ENCODE results near the gene PDE9A.

Gene PDE9A

DNA sequence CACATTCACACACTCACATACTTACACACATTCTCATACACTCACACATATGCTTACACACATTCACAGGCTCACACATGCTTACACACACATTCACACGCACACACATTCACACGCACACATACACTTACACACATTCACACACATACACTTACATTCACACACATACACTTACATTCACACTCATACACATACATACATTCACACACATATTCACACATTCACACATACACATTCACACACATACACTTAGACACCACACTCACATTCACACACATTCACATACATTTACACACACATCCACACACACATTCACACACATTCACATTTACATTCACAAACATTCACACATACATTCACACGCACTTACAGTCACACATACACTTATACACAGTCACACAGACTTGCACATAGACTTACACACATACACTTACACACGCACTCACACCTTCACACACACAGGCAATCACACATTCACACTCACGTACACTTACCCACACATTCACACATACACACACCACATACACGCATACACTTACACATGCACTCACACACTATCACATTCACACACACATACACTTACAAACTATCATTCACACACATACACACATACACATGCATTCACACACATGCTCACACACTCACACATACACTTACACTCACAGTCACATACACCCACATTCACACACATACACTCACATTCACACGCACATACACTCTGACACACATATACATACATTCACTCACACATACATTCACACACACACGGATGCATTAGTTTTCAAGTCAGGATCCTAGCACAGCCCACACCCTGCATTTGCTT is 16.8 kb downstream of the PDE9A start:
- no peak for DNase-seq (ENCODE audit: low read depth in 2 of 2, low spot score in 1 of 2)

DNA sequence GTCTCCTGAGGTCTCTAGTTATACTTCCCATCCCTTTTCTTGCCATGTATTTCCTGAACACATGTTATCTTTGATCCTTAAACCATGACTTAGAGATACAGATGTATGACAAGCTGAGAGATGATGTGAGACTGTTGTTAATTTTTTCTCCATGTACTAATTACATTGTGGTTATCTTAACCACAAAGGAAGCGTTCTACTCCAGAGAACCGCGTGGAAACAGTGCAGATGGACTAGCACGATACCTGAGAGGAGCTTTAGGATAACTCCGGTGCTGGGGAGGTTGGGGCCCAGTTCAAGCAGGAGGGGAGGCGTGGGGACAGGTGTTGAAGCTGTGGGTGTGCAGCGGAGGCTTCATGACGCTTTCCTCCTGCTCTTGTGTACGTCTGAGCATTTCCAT is 17.5 kb downstream of the PDE9A start:
- DNase-seq (ENCODE audit: low read depth in 2 of 2, low spot score in 1 of 2) = no peak

DNA sequence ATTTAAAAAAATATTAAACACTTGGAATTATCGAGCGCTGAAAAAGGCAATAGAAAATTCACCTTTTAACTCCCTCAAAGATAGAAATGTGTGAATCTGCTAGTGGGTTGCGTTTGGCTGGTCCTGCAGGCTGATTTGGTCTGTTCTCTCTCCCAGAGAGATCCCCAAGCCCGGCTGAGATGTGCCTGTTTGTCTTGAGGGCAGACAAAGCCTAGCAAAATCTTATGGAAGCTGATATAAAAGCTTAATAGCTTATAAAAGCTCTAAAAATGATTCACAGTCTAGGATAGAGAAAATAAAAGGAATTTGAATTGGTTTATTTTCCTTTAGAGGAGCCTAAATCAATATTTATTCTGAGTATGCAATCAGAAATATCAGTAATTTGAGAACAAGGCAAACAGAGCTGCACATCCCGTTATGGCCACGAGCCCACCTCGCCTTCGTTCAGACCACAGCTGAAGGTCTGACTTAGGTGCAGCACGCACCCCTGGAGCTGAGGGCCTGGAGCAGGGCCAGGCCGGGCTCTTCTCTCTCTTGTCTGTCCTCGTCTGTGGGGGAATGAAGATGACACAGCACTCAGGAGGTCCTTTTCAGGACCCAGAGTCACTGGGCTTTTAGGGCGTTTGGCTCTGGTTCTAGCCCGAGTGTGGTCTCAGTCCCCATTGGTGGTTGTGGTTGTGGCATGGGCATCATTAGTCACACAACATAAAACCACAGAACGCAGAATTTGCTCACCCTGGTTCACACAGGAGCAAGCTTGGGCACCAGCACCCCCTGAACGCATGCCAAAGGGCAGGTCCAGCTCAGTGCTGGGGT is 18.6 kb downstream of the PDE9A start:
- no peak for DNase-seq (ENCODE audit: low read depth in 2 of 2, low spot score in 1 of 2)

DNA sequence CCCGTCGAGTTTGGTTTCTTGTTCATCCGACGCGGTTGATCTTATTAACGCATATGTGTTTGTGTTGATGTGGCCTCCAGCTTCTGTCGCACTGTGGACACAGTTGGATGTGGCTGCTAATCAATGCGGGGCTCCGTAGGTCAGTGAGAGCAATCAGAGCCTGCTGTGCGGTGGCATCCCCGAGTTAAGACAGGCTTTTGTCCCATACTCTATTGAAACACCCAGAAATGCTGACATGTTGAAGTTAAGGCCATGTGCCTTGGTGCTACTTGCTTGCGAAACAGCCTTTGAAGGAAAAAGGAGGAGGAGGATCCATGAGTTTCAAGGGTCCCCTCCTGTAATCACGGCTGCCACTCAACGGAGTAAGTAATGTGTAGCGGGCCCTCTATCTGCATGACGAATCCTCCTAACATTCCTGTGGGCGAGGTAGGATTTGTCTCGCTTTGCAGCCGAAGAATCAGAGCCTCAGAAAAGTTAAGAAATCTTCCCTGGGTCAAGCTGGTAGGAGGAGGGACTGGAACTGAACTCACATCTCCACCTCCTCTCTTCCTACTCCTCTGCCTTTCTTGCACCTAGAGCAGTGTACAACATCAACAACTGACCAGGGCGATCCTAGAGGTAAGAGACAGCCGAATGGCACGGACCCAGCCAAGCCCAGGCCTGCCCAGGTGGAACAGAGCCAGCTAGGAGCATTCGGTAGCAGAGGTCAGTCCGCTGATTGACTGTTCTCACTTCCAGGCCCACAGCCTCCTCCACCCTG is 19.5 kb downstream of the PDE9A start:
- DNase-seq (ENCODE audit: low read depth in 2 of 2, low spot score in 1 of 2) = no peak

DNA sequence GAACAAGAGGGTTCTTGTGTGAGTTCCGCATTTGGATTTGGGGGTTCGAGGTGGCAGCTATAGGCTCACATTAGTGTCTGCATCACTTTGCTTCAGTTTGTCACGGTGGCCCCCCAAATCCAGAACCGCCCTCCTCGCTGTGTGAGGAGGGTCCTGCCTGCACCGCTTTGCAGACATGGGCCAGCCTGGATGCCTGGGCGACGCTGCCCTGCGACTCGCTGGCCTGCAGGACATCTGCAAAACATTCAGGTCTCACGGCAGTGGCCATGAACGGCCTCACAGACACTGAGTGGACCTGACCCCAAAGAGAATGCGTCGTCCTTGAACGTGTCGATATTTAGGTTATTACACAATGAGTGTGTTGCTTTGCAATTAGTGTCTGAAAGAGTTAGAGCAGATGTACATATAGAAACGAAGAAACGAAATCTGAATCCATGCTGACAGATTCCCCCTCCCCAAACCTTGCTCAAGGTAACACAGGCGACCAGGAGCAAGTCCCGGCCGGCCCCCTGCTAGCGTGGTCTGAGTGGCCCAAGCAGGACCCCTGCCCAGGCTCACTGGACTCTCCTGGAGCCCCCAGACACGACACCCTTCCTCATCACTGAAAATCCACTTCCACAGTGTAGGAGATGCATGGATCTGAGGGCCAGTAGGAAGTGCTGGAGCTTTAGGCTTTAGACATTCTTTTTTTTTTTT is 20.4 kb downstream of the PDE9A start:
- no peak for DNase-seq (ENCODE audit: low read depth in 2 of 2, low spot score in 1 of 2)

DNA sequence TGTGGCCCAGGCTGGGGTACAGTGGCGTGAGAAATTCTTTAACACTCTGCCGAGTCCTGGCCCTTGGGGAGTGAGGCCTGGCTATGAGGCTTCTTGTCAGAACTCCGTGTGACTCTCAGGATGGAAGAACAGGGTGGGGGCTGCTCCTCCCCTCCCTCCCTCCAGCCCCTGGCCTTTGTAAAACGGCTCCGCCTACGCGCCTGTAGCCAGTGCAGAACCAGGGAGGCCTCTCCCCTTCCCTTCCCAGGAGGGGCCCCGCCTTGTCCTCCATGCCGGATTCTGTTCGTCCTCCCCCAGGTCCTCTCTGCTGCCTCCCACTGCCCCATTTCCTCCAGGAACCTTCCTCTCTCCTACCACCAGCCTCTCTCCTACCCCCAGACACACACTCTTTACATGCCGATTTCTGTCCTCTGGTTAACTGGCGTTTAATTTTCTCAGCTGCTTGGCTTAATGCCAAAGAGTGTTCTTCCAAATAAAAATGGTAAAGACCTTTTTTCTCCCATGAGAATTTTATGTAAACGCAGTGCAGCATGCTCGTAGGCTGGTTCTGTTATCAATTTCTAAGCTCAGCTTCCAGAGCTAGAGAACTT is 21.0 kb downstream of the PDE9A start:
- no peak for DNase-seq (ENCODE audit: low read depth in 2 of 2, low spot score in 1 of 2)

DNA sequence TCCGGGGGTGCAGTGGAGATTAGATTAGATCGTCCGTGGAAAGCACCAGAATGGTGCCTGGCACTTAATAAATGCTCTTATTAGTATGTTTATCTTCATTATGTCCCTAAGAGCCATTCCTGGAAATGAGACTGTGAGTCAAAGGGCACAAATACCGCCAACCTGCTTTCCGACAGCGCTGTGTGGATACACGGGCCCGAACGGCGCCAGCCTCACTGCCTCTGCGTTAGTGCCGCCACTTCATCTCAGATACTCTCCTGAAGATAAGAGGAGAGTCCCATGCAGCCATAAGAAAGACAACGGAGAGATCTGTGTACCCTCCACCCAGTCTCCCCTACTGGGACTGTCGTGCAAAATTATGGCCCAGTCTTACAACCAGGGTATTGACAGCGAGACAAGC is 22.0 kb downstream of the PDE9A start:
- DNase-seq (ENCODE audit: low read depth in 2 of 2, low spot score in 1 of 2) = no peak

DNA sequence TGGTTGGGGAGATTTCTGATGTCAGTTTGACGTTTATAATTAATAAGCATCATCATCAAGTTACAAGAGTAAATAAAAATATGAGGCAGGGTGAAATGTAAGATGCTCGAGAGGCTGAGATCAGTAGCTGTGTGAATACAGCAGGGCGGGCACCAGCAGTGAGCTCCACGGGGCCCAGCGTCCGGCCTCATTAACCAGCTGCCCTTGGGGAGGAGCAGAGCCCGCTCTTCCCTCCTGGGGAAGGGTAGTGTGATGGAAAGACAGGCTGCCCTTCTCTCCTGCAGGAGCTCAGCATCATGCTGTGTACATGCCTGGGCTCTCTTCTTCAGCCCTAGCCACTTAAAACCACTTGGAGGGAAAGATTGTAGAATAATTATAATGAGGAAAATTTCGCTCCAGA is 23.4 kb downstream of the PDE9A start:
- no peak for DNase-seq (ENCODE audit: low read depth in 2 of 2, low spot score in 1 of 2)

DNA sequence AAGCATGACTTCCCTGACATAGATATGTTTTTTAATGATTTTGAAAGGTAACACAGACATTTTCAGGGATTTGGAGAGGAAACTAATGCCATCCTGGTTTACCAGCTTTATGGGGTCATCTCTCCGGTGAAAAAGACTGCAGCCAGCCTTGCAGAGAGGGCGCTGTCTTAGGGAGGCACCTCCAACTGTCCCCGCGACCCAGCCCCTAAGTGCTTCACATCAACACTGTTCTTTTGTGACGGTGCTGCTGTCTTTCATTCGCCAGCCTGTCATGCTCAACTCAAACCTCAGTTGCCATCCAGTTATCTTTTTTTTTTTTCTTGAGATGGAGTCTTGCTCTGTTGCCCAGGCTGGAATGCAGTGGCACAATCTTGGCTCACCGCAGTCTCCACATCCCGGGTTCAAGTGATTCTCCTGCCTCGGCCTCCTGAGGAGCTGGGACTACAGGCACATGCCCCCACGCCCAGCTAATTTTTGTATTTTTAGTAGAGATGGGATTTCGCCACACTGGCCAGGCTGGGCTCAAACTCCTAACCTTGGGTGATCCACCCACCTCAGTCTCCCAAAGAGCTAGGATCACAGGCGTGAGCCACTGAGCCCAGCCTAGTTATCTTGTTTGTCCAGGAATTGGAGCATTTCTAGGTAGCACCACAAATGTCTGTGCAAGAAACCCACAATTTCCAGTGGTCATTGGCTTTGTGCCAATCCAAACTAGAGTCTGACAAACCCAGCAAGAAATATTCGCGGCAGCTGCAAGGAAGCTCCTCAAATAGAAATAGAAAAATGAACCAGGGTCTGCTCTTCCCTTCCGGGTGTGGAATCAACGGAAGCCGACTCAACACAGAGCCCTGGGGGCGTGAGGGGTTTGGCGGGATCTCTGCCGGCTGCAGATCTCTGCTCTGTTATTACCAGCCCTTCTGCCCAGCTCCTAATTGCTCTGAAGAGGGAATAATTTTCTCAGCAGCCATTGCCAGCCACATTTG is 24.2 kb downstream of the PDE9A start:
- no peak for DNase-seq (ENCODE audit: low read depth in 2 of 2, low spot score in 1 of 2)

DNA sequence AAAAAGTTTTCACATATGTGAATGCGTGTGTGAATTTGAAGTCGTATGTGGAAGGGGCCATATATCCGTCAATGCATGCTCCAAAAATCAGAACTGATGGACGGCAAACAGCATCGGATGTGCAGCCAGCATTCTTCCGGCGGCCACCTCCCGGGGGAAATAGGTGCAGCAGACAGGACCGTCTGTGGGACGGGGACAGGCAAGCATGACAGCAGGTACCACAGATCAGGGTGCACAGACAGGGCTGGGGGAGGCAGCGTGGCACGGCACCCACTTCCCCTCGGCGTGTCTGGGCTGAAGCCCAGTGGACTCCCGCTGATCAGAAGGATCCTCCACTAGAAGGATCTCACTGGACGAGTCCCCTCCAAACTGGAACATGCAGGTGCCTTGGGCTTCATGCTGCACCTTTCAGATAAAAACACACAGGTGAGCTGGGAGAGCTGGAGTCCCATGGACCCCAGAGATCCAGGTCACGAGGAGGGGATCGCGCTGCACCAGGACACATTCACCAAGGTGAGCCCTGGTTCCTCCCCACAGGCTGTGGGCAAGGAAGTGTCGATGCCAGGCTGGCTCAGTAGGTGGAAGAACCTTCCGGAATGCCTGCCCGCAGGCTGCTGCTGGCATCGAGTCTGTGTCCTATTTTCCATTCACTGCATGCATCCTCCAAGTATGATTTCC is 25.3 kb downstream of the PDE9A start:
- no peak for DNase-seq (ENCODE audit: low read depth in 2 of 2, low spot score in 1 of 2)

DNA sequence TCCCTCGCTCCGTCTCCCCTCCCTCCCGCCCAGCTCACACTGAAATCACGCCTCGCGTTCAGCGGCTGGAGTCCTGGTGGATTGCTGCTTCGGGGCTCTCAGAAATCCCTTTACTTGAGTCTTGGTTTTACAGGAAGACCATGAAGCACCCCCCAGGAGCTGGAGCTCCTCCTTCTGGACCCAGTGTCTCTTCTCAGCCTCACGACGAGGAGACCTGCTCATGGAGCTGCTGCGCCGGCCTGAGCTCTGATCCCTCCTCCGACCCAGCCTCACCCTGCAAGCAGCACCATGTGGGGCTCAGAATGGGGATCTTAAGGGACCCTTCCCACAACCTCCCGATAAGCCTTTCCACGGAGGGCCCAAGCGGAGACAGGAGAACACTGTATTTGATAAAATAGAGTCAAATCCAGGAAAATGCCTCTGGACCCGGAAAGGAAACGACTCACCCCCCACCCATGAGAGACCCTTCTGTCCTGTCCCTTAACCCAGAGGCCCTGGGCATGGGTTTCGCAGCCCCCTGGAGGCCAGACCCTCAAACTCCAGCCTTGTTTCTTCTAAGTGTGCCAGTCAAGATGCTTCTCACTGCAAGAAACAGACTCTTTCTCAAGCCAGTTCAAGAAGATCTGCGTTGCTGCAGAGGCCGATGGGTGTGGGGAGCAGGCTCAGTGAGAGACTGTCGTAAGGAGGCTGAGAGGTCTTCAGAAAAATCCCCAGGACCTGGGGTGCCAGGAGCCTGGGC is 26.1 kb downstream of the PDE9A start:
- DNase-seq (ENCODE audit: low read depth in 2 of 2, low spot score in 1 of 2) = no peak

DNA sequence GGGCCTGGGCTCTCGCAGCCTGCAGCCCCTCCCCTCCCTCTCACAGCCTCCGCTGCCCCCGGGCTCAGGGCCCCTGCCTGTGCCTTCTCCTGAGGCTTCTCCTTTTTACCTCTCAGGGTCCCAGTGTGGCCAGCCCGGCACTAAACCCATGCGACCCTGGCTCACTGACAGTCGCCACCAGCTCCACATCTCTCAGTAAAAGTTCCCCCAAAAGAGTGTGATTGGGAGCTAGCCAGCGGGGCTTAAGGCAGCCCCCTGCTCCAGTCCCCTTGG is 26.6 kb downstream of the PDE9A start:
- no peak for DNase-seq (ENCODE audit: low read depth in 2 of 2, low spot score in 1 of 2)

DNA sequence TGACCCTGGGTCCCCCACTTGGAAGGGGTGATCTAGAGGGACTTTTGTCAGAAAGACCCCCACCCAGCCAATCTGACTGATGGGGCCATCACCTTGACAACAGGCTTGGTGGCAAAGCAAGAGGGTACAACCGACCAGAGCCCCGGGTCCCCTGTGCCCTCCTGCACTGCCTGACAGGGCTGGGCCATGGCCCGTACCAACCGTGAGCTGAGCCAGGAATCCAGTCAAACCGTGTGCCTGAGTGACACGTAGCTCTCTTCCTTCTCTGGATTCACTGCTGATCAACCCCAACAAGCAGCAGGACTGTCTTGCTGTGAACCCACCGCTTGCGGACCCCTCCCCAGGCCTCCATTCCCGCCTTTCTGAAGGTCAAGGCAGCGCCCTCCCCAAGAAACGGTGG is 27.0 kb downstream of the PDE9A start:
- DNase-seq (ENCODE audit: low read depth in 2 of 2, low spot score in 1 of 2) = no peak

DNA sequence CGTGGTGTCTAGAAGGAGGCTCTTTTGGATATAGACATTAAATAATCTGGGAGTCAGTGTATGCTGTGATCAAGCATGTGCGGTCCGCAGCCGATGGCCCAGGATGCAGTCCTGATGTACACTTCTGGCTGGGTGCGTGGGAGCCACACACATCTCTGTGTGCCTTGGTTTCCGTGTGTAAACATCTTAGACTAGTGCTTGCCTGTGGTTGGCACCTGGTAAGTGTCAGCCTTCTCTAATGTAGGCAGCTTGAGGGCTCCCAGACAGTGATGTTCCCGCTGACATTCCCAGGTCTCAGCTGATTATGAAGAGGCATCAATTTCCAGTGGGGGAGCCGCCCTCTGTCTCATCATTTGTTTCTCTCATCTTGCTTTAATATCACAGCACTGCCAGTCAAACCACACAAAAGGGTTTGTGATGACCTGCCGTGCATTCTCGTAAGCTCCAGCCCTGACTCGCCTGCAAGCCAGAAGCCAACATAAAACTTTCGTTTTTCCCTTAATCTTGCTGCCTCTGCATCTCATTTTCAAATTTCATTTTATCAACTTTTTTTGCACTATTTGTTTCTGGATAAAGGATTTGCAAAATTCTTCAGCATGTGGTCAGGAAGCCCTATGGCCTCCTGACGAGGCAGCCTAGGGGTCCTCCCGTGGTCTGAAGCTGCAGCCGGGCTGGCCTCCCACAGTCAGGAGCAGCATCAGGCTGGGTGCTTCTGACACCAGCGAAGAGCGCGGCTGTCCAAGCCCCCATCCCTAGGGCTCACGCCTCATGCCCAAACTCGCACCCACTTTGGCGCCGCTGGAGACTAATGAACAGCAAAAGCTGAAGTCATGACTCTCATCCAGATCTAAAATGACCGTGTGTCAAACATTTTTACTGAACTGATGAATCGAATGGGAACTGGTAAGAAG is 28.1 kb downstream of the PDE9A start:
- no peak for DNase-seq (ENCODE audit: low read depth in 2 of 2, low spot score in 1 of 2)

DNA sequence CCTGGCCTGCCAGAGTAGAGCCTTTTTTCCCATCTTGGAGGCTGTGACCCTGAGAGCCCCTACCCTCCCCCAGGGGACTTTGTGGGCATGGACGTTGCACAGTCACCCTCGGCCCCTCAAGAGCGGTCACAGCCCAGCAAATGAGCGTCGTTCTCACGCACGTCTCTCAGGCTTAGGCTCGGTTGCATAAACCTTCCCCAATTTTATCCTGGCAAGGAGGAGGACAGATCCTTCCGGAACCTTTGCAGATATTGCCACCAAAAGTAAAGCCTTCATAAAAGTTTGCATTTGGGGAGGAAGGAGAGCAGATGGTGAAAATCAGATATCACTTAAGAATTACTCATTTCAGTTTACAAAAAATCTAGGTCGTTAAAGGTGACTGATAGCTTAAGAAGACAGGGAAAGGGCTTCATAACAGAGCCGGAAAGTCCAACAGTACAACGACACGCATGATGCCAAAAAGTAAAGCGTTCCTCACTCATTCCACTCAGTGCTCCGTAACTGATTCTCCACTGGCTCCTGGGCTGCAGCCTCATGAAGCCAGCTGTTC is 29.3 kb downstream of the PDE9A start:
- DNase-seq (ENCODE audit: low read depth in 2 of 2, low spot score in 1 of 2) = no peak

DNA sequence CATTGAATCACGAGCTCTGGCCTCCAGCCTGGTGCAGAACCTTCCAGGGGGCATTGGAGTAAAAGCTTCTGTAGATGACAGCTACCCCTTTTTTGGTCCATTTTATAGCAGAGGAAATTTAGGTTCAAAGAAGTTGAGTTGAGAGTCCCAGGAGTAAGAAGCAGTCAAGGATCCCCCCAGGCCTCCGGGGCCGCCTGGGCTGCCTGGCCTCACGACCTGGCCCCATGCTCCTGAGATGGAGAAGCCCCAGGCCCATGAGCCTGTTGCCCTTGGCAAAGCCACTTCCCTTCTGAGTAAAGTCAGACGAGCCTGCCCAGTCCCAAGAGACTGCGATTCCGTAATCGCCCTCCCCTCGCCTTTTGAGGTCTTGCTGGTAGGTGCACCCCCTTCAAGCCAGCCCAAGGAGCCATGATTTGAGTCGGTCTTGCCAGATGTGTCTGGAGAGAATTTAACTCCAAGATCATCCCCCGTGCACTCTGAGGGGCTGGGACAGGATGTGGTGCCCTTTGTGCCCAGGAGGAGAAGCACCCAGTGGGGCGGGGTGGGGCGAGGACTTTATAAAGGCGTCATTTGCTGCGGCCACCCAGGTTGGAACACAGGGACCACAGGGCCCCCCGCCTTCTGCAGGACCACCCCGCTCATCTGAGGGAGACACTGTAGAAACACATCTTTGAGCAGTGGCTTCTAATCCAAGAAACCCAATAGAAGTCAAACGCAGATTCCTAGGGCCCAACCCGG is 30.1 kb downstream of the PDE9A start:
- DNase-seq (ENCODE audit: low read depth in 2 of 2, low spot score in 1 of 2) = no peak

All from stimulated activated CD8-positive, alpha-beta memory T cell treated with anti-CD3 and anti-CD28 coated beads, Interleukin-4, amount 100 ng/mL, for 1 hour (primary cell).